HFFc6 (cell line): ENCODE data around the gene GPANK1. TPM values are rescaled to one million over a fixed set of nuclear protein-coding genes. Genes with fewer than 3 reads are reported as not detected.

ENCODE experiments used
- DNase-seq: peaks from one replicate; pipeline ENCODE4 v3.0.0-alpha.2; 2018
- H3K27ac Mint-ChIP-seq: 2 replicates; pipeline ENCODE4 v1.8.0; 2020; ENCODE audit warnings: mild to moderate bottlenecking, mixed read lengths
- H3K27me3 Mint-ChIP-seq: 2 replicates; pipeline ENCODE4 v1.8.0; 2021; ENCODE audit warnings: mild to moderate bottlenecking, moderate library complexity, mixed read lengths; ENCODE audit not compliant: insufficient read depth
- H3K36me3 Mint-ChIP-seq: 2 replicates; pipeline ENCODE4 v1.8.0; 2021; ENCODE audit warnings: low read depth, mixed read lengths
- H3K4me1 Mint-ChIP-seq: 2 replicates; pipeline ENCODE4 v1.8.0; 2020; ENCODE audit warnings: low read depth, mixed read lengths
- H3K4me3 Mint-ChIP-seq: 2 replicates; pipeline ENCODE4 v1.8.0; 2020; ENCODE audit warnings: mild to moderate bottlenecking, moderate library complexity, mixed read lengths
- H3K9me3 Mint-ChIP-seq: 2 replicates; pipeline ENCODE4 v1.8.0; 2020; ENCODE audit warnings: mild to moderate bottlenecking, mixed read lengths
- CTCF ChIP-seq: fragments of 200-600 bp; sonication (generic); IDR thresholded peaks from 2 replicates; pipeline ENCODE4 v1.5.0; 2021; ENCODE audit warnings: antibody characterized with exemption, mild to moderate bottlenecking
- total RNA-seq, 6 experiments: library from RNA; stranded (reverse); fragmentation: NEBNext Ultra II Directional; extraction: Animal tissue kit (Norgen Biotek cat#: 25700); gene quantifications; 2 replicates in 1 of 6; 3 replicates in 5 of 6; pipeline ENCODE4 v1.2.3, GENCODE V29; 2021

GPANK1 gene
- total RNA-seq, 6 experiments from 2014 or later, result 11.6 to 14.9 (median 13.0) TPM

GRCh38 chr6:31702819-31703716, 38.3 kb upstream of the GPANK1 start, which contains the start of gene ABHD16A:
Gene ABHD16A, minus strand, starts transcription at chr6:31703324. Its CDS starts 43 bp downstream, at chr6:31703281.
- H3K4me3 Mint-ChIP-seq, result peak within 1 kb of the TSS; percentile 93
- H3K27ac Mint-ChIP-seq, result peak within 1 kb of the TSS; percentile 97
- peaks cover 24% of the 10 kb centered on the region for H3K4me1 Mint-ChIP-seq
- H3K36me3 Mint-ChIP-seq, result no peaks in the 10 kb centered on the region
- peak; percentile 98 for DNase-seq
- H3K9me3 Mint-ChIP-seq, result no peaks in the 10 kb centered on the region
- TF ChIP-seq CTCF, result peak; percentile 52
- peaks cover 3% of the 10 kb centered on the region for H3K27me3 Mint-ChIP-seq

GRCh38 chr6:31702405-31702818, 37.6 kb upstream of the GPANK1 start:
- H3K27ac Mint-ChIP-seq, result peak overlapping the region; percentile 97
- no peaks in the 10 kb centered on the region for H3K36me3 Mint-ChIP-seq
- H3K9me3 Mint-ChIP-seq, result no peaks in the 10 kb centered on the region
- H3K4me1 Mint-ChIP-seq, result peaks cover 30% of the 10 kb centered on the region
- no peak for DNase-seq
- peak overlapping the region; percentile 93 for H3K4me3 Mint-ChIP-seq
- TF ChIP-seq CTCF, result no peak
- no peaks in the 10 kb centered on the region; the same call in none of the 2 replicates for H3K27me3 Mint-ChIP-seq

GRCh38 chr6:31701666-31702404, 37.0 kb upstream of the GPANK1 start:
- peak overlapping the region; percentile 97 for H3K27ac Mint-ChIP-seq
- no peak for DNase-seq
- H3K27me3 Mint-ChIP-seq, result no peaks in the 10 kb centered on the region; the same call in 1 of the 2 replicates
- H3K9me3 Mint-ChIP-seq, result no peaks in the 10 kb centered on the region
- H3K4me3 Mint-ChIP-seq, result peak overlapping the region; percentile 93
- no peak for TF ChIP-seq CTCF
- peaks cover 33% of the 10 kb centered on the region for H3K4me1 Mint-ChIP-seq
- no peaks in the 10 kb centered on the region for H3K36me3 Mint-ChIP-seq

GRCh38 chr6:31700740-31701401, 36.1 kb upstream of the GPANK1 start:
- peaks cover 33% of the 10 kb centered on the region for H3K4me1 Mint-ChIP-seq
- H3K27ac Mint-ChIP-seq, result no peak overlapping the region; the same call in 1 of the 2 replicates
- no peaks in the 10 kb centered on the region; the same call in 1 of the 2 replicates for H3K27me3 Mint-ChIP-seq
- H3K4me3 Mint-ChIP-seq, result peak overlapping the region; percentile 93
- DNase-seq, result no peak
- no peaks in the 10 kb centered on the region for H3K36me3 Mint-ChIP-seq
- no peak for TF ChIP-seq CTCF
- no peaks in the 10 kb centered on the region for H3K9me3 Mint-ChIP-seq

GRCh38 chr6:31697555-31697954, 32.8 kb upstream of the GPANK1 start:
- H3K4me3 Mint-ChIP-seq, result no peak overlapping the region
- no peaks in the 10 kb centered on the region; the same call in 1 of the 2 replicates for H3K27me3 Mint-ChIP-seq
- no peaks in the 10 kb centered on the region for H3K9me3 Mint-ChIP-seq
- no peak for TF ChIP-seq CTCF
- peaks cover 27% of the 10 kb centered on the region for H3K4me1 Mint-ChIP-seq
- H3K27ac Mint-ChIP-seq, result peak overlapping the region; percentile 40
- no peak for DNase-seq
- H3K36me3 Mint-ChIP-seq, result no peaks in the 10 kb centered on the region
